GM19467 (cell line): ENCODE measurements around the gene SCG3.

Experiments
- ATAC-seq: cut with Tn5 transposase; IDR thresholded peaks from one replicate; pipeline ENCODE4 v1.9.1; 2021; ENCODE audit warnings: mild to moderate bottlenecking, moderate library complexity; ENCODE audit not compliant: unreplicated experiment

SCG3 gene

GRCh38 chr15:51677452-51677851 is 3.9 kb upstream of the SCG3 start:
- no peak for ATAC-seq

GRCh38 chr15:51678096-51678495 is 3.2 kb upstream of the SCG3 start:
- ATAC-seq: no peak

GRCh38 chr15:51680321-51680720 is 982 bp upstream of the SCG3 start:
- ATAC-seq: no peak

- ATAC-seq: no peak
Measured at GRCh38 chr15:51687565-51687964, 6.3 kb downstream of the SCG3 start.

GRCh38 chr15:51688863-51689262 is 7.6 kb downstream of the SCG3 start:
- no peak for ATAC-seq

GRCh38 chr15:51692154-51692553 is 10.9 kb downstream of the SCG3 start:
- no peak for ATAC-seq

- ATAC-seq: no peak
Measured at GRCh38 chr15:51696566-51696965, 15.3 kb downstream of the SCG3 start.

- no peak for ATAC-seq
Measured at GRCh38 chr15:51697163-51697562, 15.9 kb downstream of the SCG3 start.

GRCh38 chr15:51699373-51699772 is 18.1 kb downstream of the SCG3 start:
- no peak for ATAC-seq

GRCh38 chr15:51702710-51703109 is 21.4 kb downstream of the SCG3 start:
- ATAC-seq: no peak

- ATAC-seq: no peak
Measured at GRCh38 chr15:51706291-51706690, 25.0 kb downstream of the SCG3 start.

GRCh38 chr15:51706926-51707608 is 25.8 kb downstream of the SCG3 start:
- ATAC-seq: no peak

GRCh38 chr15:51708013-51708412 is 26.7 kb downstream of the SCG3 start:
- ATAC-seq: no peak

- ATAC-seq: no peak
Measured at GRCh38 chr15:51709031-51709430, 27.7 kb downstream of the SCG3 start.

GRCh38 chr15:51714162-51714561 is 32.9 kb downstream of the SCG3 start:
- no peak for ATAC-seq

- ATAC-seq: no peak
Measured at GRCh38 chr15:51714911-51715310, 33.6 kb downstream of the SCG3 start.

GRCh38 chr15:51718219-51718618 is 36.9 kb downstream of the SCG3 start:
- ATAC-seq: no peak

- ATAC-seq: no peak
Measured at GRCh38 chr15:51718746-51719145, 37.4 kb downstream of the SCG3 start.

- ATAC-seq: no peak
Measured at GRCh38 chr15:51720201-51720995, 39.1 kb downstream of the SCG3 start.

GRCh38 chr15:51721199-51721960 is 40.1 kb downstream of the SCG3 start:
- no peak for ATAC-seq

- no peak for ATAC-seq
Measured at GRCh38 chr15:51724199-51724598, 42.9 kb downstream of the SCG3 start.

- no peak for ATAC-seq
Measured at GRCh38 chr15:51724673-51725072, 43.4 kb downstream of the SCG3 start.
